Measurements from ENCODE around the gene LRP1.

Gene LRP1

DNA sequence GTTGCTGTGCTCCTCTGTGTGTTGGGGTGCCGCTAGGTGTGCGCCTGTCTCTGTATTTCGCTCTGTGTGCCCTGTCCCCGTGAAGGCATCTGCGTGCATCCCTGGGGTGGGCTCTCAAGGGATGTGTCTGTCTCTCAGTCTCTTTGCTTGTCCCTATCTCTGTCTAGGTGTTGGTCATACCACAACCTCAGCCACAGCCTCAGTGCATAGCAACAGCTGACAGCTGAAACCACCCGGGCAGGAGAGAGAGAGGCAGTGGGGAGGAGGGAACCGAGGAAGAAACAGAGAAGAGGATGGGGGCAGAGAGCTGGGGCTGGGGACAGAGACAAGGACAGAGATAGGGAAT is 87.4 kb downstream of the LRP1 start:
- no peak for DNase-seq

DNA sequence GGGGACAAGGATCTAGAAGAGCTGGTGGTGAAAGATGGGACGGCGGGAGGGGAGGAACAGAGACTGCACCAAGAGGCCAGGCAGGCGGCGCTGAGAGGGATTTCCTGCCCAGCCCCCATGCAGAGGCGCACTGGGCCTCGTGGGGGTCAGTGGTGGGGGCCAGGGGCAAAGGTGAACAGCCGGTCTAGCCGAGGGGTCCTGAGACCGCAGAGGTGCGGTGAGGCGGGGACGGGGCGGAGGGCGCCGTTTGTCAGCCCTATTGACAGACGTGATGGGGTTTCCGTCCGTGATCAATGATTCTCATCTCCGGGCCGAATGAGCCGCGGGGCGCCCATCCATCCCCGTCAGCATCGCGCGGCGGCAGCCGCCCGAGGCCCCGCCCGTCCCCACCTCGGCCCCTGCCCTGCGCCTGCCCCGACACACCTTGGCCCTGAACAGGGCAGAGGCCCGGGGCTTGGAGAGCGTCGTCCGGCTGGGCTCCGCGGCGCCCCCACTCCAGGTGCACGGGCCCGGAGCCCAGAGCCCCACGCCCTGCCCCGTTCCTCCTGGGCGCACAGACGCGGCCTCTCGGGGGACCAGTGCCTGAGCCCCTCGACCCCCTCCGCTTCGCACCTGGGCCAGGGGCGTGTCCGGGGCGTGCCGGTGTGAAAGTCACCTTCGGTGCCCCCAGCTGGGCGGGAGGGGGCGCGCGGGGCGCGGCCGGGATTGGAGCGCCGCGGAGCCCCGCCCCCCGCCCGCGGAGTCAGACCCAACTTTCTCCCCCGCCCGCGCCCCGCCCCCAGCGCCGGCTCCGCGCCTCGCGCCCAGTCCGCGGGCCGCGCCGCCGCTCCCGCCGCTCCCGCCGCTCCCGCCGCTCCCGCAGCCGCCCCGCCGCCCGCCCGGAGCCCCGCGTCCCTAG is 88.0 kb downstream of the LRP1 start, which contains the start of gene NXPH4:
Gene NXPH4, plus strand, starts transcription at position 781 of the 898 bp plus-strand sequence. CDS start 176 bp downstream, outside the sequence.
- DNase-seq: peak; percentile 65

DNA sequence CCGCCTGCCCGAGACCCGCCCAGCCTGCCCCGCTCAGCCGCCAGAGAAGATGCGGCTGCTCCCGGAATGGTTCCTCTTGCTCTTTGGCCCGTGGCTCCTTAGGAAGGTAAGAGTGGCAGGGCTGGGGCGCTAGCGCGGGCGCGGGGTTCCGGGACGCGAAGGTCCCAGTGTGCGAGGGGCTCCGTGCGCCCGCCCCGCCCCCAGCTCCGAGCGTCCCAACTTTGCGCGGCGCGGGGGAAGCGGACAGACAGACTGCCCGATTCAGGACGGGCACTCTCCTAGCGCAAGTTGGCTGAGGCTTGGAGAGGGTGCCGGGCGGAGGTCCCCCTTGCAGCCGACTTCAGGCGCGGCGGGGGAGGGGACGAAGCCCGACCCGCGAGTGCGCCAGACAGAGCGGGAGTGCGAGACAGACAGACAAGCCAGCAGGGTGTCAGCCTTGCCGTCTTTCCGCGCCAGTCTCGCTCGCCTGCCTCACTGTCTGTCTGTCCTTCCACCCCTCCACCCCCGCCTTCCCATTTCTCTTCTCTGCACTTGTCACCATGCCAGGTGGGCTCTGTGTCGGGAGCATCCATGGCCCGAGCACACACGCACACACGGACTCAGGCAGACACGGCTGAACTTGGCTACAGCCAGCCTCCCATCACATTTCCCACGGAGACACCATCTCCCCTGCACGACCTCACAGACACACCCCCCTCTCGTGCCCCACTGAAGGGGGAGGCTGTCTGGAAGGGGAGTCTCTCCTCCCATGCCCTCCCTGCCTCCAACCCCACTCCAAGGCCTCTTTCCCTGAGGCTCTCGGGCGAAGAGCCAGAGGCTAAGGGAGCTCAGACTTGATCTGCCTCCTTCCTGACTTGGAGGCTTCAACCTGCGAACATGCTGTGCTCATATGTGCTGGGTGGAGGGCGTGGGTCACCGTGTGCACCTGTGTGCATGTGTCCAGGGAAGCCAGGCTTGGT is 88.9 kb downstream of the LRP1 start:
- DNase-seq: peak; percentile 45

DNA sequence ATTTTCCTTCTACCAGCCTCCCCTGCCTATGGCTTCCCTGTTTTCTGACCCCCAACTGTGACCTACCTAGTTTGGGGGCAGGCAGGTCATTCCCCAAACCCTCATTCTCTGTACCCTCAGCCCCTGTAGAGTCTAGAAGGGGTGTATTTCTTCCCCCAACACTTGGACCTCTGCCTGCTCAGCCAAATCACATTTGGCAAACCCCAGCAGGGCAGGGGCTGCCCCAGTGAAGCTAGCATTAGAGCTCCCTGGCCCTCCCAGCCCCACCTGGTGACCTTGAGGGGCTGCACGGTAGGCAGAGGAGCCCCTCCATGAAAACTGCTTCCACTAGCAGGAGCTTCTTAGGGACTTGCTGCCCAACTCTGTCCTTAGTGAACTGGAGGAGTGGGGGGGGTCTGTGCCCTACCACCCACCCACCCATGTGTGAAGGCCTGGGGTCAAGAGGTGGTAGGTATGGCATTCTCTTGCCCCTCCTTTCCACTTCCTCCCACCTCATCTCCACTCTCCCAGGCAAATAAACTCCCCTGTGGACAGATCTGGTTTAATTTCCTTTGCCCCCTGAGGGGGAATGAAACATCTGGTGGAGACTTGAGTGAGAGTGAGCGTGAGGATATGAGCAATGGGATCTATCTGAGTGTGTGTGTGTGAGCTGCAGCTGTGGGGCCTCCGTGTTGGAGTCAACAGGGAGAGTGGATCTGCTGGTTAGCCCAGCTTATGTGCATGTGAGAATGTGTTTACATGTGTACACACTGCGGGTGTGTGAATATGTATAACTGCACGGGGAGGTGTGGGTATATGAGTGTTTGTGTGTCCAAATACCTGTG is 90.0 kb downstream of the LRP1 start:
- DNase-seq: no peak

DNA sequence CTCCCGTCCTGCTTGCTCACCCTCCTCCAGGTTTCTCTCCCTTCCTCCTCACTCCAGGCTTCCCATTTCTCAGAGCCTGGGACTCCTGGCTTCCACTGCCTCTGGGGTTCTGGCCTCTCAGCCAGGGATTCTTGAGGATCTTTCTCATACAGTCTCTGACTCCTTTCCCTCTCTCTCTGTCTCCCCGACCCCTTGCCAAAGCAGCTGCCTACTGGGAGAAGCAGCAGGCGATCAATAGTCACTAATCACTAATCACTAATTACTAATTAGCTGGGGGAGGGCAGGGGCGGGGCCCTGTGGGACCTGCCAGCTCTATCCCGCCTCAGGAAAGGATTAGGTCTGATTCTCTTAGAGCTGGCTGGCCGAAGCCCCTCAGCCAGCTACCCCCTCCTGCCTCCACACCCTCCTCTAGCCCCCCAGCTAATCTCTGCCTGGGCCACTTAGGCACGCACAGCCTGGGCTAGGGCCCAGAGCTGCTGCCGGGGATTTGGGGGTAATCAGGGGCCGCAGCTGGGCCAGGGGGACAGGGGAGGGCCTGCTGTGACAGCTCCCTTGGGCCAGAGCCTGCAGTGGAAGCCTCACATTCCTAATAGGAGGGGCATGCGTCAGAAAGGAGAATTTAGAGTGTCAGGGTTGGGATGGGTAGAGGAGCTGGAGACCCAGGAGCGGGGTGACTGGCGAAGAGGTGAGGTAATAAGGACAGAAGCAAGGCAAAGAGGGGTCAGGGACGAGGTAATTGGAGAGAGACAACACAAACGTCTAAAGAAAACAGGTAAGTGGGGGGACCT is 91.1 kb downstream of the LRP1 start:
- DNase-seq: no peak

DNA sequence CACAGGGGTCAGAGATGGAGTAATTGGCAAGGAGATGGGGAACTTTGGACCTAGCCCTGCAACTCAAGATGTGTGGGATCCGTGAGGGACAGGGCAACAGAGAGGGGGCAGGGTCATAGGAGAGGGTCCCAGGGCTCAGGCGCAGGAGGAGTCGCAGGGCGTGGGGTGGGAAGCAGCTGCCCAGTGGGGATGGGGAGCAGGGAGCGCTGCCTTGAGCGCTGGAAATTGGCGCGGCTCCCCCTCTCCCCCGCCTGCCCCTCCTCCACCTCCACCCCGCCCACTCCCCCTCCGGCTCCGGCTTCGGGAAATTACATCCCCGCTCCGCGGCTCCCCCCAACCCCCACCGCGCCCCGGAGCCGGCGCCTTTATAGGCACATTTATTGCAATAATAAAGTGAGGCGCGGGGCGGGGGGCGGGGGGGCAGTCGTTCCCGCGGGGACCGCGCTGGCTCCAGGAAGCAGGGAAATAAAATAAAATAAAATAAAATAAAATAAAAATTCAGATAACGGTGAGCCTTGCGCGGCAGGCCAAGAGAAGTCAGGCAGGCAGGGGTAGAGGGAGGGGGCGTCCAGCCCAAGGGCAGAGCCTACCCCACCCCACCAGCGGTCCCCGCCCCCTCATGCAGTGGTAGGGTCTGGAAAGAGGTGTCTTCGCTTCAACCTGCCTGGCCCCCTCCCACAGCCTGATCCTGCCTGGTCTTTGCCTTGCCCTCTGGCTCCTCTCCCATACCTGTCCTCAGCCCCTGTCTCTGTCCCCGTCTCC is 91.9 kb downstream of the LRP1 start:
- DNase-seq: no peak

DNA sequence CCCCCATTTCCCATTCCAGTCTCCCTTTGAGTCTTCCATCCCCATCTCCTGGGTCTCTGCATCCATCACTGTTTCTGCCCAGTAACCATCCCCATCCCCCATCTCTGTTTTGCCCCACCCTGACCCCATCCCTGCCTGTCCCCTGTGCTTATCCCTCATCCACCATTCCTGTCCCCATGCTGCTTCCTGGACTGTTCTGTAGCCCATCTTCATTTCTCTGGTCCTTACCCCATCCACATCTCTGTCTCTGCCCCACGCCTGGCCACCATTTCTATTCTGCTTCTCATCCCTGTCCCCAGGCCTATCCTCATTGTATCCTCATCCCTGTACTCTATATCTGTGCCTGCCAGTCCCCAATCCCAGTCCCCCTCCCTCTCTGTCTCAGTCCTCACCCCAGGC is 92.5 kb downstream of the LRP1 start:
- DNase-seq: no peak

DNA sequence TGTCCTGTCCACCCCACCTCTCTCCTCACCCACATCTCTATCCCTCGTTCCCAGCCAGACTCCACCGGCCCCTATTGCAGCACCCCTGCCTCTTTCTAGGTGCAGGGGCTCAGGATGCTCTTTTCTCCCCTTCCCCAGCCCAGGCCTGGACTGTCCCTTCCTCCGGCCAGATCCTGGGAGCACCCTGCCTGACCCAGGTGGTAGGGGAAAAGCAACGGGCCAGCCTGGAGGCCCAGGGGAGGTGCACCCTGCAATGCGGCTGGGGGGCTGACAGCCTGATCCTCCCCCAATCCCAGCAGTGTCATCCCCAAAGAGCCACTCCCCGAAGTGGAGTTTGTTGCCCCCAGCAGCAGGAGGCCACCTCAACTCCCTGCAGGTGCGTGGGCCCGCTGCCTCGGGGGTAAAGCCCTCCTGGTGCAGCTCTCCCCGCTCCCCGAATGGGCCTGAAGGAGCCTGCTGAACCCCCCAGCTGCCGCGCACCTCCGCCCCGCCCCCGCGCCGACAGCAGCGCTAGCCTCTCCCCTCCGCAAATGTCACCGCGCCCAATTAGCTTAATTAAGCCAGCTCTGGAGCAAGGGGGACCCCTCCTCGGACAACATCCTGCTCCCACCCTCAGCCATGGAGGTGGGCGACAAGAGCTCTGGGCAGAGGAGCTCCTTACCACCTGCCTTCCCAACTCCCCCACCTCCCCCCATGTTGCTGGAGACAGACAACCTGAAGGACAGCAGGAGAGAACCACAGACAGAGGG is 93.1 kb downstream of the LRP1 start:
- DNase-seq: no peak

DNA sequence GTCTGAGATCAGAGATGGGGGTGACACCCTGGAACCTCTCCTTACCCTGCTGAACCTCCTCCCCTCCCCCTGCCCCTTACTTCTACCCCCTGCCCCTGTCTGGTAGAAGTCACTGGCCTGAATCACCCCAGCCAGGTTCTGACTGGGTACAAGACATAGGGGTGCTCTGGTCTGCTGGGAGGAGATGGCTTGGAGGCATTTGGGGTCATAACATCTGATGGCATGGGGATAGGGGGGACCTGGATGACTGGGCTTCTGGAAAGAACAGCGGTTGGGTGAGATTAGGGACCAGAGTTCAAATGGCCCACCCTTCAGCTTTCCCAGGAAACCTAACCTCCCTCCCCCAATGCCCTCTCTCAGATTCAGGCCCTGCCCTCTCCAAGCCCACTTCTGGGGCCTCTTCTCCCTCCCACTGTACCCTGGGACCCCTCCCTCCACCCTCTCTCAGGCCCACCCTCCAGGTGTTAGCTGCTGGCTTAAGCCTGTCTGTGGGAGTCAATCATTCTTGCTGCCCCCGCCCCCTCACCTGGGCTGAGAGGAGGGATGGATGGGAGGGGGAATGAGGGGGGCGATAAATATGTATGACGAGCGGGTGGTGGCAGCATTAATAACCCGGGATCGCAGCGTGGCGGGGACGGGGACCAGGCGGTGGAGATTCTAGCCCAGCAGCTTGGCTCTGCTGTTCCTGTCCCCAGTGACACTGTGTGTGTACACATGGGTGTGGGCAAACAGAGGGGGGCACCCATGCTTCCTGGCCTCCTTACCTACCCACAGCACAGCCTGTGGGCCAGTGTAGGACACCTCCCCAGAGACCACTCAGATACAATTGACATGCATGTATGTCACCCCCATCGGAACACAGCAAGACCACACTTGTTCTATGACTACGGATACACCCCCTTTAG is 94.3 kb downstream of the LRP1 start:
- DNase-seq: no peak

DNA sequence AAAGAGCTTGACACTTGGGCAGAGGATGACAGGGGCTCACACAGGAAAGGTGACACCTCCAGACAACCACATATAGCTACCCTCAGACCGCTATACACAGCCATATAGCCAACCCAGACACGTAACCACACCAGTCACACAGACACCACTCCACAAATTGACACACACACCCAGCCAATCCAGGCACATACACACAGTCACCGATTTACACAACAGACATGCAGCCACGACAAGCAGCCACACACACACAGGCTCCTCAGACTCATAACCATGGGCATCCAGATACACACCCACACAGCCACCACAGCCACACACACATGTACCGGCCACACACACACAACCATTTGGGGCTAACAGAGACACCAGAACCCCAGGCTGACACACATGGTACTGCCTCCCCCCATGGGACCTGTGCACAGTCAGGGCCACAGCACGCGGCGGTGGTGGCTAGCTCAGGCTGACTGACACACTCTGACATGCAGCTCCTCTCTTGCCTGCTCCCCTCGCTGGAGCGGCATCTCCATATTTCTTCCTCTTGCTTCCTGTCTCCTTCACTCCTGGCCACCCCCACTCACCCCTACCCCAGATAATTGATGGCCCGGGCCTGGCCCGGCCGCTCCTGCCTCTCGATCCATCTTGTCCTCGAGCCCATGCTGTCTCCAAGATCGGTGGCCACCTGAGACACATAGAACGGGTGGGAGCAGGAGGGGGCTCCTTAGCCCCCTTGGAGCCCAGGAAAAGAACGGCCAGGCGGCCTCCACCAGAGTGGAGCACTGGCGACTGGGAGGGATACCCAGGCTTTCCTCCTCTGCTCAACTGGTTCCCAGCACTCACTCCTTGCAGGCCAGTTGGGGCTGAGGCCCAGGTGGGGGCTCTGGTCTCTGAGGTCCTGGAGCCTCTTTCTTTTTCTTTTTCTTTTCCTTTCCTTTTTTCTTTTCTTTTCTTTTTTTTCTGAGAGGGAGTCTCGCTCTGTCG is 95.2 kb downstream of the LRP1 start:
- DNase-seq: no peak

DNA sequence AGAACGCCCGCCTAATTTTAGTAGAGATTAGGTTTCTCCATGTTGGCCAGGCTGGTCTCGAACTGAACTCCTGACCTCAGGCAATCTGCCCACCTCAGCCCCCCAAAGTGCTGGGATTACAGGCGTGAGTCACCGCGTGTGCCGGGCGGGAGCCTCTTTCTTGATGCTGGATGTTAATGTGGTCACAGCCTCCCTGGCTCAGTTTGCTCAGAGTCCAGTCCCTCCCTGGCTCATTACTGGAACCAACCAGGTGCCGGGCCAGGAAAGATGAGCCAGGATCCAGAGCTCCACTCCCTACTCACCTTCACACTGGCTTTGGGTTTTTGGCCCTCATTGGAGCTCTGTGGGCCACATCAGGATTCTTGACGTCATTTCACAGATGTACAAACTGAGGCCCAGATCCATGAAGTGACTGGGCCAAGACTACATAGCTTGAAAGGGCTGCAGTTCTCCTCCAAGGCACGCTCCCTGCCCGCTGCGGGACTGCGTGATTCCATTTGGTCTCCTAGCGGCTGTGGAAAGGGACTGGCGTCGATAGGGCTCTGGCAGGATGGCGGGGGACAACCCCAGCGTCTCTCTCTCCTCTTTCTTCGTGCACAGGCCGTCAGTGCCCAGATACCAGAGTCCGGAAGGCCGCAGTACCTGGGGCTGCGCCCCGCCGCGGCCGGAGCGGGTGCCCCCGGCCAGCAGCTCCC is 96.1 kb downstream of the LRP1 start:
- no peak for DNase-seq

DNA sequence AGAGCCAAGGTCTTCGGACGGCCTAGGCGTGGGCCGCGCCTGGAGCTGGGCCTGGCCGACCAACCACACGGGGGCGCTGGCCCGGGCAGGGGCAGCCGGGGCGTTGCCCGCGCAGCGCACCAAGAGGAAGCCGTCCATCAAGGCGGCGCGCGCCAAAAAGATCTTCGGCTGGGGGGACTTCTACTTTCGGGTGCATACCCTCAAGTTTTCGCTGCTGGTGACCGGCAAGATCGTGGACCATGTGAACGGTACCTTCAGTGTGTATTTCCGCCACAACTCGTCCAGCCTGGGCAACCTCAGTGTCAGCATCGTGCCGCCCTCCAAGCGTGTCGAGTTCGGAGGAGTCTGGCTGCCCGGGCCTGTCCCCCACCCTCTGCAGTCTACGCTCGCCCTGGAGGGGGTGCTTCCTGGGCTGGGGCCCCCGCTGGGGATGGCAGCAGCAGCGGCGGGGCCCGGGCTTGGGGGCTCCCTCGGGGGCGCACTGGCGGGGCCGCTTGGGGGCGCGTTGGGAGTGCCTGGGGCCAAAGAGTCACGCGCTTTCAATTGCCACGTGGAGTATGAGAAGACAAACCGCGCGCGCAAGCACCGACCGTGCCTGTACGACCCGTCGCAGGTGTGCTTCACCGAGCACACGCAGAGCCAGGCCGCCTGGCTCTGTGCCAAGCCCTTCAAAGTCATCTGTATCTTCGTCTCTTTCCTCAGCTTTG is 96.8 kb downstream of the LRP1 start:
- DNase-seq: peak; percentile 76

DNA sequence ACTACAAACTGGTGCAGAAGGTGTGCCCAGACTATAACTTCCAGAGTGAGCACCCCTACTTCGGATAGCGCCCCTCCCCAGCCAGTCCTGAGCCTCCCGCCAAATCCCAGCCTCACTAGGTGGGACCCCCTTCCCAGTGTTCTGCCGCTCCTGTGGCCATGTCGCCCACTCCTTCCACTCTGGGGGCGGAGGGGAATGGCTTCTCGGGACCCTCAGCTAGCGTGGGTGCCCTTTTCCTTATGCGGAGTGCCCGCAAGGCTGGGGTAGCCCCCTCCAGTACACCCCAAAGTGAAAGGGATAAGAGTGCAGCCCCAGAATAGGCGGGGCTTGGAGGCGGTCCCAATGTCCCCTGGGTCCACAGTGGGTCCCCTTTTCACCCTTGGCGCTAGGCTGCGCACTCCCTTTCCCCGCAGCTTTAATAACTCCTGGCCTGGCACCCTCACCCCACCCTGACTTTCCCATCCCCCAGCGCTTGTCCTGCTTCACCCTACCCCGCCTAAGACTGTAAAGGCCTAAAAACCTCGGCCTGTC is 97.5 kb downstream of the LRP1 start:
- no peak for DNase-seq

DNA sequence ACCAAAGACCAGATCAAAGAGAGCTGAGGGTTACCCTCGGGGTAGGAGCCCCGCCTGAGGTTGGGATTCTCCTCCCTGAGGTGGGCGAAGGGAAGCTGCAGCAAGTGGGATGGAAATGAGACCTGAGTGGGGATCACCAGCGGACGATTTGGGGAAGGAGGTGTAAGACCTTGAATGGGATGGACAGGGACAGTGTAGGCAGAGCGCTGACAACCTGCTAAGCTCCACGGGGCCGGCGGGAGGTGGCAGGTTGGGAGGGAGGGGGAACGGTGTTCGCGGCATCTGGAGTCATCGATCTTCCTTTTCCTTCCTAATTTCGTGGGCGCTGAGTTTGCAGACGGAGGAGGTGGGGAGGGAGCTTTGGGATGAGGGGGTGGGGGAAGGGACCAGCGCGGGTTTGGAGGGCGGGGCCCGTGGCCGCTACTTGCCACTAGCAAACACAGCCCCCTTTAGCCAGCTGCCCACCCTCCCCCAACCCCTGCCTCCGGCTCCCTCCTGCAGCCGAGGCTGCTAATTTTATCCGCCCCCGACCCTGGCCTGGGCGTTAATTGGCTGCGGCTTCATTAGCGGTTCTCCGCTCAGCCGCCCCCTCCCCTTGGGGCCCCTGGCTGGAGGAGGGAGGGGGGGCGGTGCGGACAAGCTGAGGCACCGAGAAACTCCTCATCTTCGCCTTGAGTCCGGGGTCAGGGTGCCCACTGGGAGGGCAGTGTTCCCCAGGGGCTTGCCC is 98.5 kb downstream of the LRP1 start:
- DNase-seq: peak; percentile 52

DNA sequence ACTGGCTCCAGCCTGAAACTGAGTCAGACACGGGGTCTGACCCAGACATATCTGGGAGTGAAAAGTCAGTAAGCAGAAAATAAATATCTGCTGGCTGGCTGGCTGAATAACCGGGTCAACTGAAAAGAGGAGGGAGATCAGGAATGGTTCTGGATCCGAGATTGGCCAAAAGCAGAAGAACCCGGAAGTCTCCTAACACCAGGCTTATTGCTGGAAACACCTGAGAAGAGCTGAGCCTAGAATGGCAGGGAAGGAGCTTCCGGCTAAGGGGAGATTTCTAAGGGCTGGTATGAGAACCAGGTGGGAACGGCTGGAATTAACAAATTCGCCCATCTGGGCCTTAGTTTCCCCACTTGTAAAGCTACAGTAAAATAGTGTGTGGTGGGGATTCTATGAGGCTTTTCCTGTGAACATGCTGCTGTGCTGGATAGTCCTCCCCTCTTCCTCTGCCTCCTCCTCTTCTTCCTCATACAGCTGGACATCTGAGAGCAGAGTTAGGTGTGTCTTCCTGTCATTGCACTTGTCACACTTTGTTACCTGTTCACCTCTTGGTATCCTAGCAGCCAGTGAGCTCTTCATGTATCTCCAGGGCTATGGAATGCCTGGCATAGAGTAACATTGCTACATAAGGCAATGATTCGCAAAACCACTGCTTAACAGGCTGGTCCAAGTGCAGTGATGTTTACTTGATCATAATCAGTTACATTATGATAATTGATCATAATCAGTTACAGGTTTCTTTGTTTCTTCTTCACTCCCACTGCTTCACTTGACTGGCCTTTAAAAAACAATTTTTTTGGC is 99.2 kb downstream of the LRP1 start:
- DNase-seq: no peak

Measured in NCI-H2171 treated with DMSO at 0.1 percent for 48 hours (cell line).